HG03354 (cell line): Measurements from ENCODE around the gene NF2.

Source experiments
- ATAC-seq: cut with Tn5 transposase; IDR thresholded peaks from one replicate; pipeline ENCODE4 v1.9.1; 2021; ENCODE audit warnings: mild to moderate bottlenecking; ENCODE audit not compliant: unreplicated experiment, poor library complexity, severe bottlenecking

Gene NF2

GRCh38 chr22:29734406-29734805 is 131.0 kb downstream of the NF2 start:
- no peak for ATAC-seq

GRCh38 chr22:29734838-29735237 is 131.4 kb downstream of the NF2 start:
- ATAC-seq = no peak

- no peak for ATAC-seq
These were observed 132.0 kb downstream of the NF2 start for GRCh38 chr22:29735416-29735815.

DNA sequence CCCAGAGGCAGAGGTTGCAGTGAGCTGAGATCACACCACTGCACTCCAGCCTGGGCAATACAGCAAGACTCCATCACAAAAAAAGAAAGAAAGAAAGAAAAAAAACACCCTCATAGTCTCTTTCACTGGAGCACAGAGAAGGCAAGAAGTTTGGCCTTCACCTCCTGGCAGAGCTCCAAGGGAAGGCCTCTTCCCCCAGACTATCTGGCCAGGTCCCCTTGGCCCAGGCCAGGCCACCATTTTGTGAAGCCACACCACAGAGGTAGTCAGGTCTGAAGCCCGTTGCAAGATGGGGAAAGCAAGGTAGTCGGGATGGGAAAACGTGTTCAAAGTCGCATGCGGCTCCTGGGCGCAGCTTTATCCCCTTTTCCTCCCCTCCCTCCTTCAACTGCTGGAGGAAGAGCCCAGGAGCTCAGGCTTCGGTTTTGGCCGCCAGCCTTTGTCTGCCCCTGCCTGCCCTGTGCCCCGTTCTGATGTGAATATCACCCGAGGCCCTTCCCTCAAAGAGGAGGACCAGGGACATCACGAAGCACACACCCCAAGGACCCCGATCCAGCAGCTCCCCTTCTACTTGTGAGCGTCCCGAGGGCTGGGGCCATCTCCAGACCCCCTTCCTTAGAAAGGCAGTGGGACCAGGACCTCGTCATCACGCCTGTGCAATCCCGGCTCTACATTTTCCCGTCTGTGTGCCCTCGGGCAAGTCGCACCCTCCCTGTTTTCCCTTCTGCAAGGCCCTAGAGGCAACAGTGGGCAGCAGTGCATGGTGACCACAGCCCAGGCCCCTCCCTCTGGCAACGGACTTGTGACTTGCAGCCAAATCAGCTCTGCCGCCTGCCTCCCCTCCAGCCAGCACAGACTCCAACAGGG is 134.1 kb downstream of the NF2 start:
- ATAC-seq = no peak

DNA sequence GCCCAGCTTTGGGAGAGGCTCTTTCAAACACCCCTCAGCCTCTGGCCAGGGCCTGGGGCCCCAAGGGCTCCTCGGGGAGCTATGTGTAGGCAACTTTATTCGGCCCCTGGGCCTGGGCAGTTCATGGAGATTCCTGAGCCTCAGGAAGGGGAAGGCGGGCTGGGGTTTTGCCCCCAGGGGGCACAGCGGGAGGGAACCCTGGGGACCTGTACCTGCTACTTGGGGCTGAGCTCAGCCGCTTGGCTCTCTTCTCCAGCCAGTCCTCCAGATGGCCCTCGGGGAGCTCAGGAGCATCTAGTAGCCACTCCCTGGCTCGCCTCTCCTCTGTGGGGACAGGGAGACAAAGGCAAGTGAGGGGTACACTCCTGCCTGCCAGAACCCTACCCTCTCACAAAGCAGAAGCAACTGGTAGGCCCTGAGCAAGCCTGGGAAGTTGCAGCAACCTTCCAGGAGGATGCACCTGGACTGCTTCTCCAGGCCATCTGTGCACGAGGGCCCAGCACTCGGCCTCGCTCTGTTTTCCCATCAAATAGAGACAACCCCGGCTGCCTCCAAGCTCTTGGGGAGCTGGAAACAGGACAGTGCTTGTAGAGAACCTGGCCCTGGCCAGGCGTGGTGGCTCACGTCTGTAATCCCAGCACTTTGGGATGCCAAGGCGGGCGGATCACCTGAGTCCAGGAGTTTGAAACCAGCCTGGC is 134.8 kb downstream of the NF2 start:
- no peak for ATAC-seq

DNA sequence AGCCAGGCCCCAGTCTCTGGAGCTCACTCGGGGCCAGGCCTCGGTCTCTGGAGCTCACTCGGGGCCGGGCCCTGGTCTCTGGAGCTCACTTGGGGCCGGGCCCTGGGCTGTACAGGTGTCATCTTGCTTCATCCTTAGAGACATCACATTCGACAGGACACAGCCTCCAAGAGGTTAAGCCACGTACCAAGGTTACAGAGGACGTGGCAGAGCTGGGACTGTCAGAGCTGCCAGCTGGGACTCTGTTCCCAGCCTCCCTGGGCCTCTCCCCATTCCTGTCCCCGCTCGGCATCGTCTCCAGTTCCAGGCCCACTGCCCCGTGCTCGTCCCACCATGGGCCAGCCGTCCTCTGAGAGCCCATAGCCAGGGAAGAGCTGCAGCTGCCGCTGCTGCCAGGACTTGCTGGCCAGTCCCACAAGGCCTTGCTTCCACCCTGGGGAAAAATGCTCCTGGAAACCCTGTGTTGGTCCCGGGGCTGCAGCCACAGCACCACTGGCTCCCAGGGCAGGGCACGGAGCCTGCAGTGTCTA is 136.0 kb downstream of the NF2 start:
- no peak for ATAC-seq

GRCh38 chr22:29740216-29740615 is 136.8 kb downstream of the NF2 start:
- ATAC-seq = no peak

DNA sequence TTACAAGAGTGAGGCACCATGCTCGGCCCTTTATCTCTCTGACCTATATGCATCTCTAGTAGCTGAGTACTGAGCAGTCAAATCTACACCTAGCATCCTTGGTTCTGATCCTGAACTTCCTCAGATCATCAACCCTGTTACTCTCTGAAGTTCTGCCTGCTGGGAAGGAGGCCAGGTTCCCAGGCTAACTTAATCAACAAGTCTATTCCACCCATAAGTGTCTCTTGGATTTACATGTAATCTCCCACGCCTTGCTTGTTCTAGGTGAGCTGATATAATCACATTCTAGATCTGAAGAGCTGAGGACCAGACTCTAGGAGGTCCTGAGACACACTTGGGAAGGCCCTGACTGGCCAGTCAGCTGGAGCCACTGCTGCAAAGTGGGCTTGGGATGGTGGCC is 138.5 kb downstream of the NF2 start:
- ATAC-seq = no peak

DNA sequence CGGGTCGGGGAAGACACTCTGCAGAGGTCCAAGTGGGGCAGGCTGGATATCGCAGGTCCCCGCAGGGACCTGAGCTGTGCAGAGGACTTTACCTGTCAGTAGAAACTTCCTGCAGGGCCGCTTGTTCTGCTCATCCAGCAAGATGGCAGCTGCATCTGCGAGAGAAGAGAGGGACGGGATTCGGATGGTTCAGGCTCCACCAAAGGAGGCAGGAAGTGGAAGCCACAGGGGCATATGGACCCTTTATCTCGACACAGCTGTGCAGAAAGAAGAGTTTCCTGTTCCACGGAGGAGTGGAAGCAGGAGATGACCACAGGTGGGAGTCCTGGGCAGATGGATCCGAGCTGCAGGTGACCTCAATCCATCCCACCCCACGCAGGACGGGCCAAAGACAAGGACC is 138.9 kb downstream of the NF2 start:
- ATAC-seq = no peak

DNA sequence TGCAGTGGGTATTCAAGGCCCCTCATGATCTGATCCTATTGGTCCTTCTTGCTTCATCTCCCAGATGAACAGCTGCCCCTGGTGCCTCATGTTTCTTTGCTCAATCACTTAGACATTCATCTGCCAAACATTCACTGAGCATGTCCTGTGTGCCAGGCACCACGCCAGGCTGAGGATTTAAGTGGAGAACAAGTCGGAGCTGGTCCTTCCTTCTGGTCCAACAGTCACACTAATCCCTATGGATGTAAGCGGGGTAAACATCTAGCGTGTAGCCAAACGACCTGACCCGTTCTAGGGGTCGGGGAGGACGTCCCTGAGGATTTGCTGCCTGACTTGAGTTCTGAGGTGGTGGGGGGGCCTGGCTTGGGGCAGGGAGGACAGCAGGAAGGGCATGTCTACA is 141.5 kb downstream of the NF2 start:
- ATAC-seq = no peak

GRCh38 chr22:29747832-29748231 is 144.4 kb downstream of the NF2 start:
- no peak for ATAC-seq
